DOHH2 (cell line): ENCODE data around the gene CKMT2.

Source experiments
- EZH2phosphoT487 ChIP-seq: fragments of 200-600 bp; sonication (generic); IDR thresholded peaks from 2 replicates; pipeline ENCODE4 v1.6.1; 2017; ENCODE audit warnings: borderline replicate concordance, mild to moderate bottlenecking, antibody characterized with exemption, low read length, moderate library complexity, mixed read lengths
- TF ChIP-seq, protein P1 (sequence below): fragments of 200-600 bp; sonication (generic); IDR thresholded peaks from one replicate; pipeline ENCODE4 v1.5.1; 2014; ENCODE audit warnings: antibody characterized with exemption, mild to moderate bottlenecking, low read depth, low read length; ENCODE audit not compliant: poor library complexity, severe bottlenecking

DNA sequence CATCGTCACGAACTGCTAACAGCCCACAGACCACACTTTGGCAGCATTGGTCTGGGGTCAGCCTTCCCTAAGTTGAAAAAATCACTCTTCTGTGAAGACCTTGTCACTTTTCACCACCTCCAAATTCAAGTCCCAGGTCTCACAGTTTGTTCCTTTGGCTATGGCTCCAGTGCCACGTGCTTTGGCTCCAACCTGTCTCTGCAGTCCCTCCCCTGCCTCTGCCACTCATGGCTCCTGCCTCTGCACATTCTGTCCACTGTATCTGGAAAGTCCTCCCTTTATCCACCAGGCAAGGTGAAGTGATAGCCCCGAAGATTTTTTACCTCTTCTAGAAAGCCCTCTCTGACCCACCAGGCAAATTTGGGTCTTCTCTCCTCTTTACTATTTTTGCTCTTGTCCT, 5.3 kb downstream of the CKMT2 start:
- TF ChIP-seq, protein P1, sequence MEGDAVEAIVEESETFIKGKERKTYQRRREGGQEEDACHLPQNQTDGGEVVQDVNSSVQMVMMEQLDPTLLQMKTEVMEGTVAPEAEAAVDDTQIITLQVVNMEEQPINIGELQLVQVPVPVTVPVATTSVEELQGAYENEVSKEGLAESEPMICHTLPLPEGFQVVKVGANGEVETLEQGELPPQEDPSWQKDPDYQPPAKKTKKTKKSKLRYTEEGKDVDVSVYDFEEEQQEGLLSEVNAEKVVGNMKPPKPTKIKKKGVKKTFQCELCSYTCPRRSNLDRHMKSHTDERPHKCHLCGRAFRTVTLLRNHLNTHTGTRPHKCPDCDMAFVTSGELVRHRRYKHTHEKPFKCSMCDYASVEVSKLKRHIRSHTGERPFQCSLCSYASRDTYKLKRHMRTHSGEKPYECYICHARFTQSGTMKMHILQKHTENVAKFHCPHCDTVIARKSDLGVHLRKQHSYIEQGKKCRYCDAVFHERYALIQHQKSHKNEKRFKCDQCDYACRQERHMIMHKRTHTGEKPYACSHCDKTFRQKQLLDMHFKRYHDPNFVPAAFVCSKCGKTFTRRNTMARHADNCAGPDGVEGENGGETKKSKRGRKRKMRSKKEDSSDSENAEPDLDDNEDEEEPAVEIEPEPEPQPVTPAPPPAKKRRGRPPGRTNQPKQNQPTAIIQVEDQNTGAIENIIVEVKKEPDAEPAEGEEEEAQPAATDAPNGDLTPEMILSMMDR, result no peak
- TF ChIP-seq EZH2phosphoT487, result no peak
